Fibroblast of pulmonary artery (primary cell): Measurements from ENCODE around the gene SLC25A11.
A peak's percentile ranks its signal among the peaks of the same experiment; 100 is the strongest.

Source experiments
- DNase-seq: peaks from one replicate; pipeline ENCODE4 v3.0.0-alpha.2; 2010; ENCODE audit warnings: low read depth
- H3K4me3 ChIP-seq: replicated peaks from 2 replicates; pipeline ENCODE4 v1.5.1; 2011; ENCODE audit warnings: low read depth, mild to moderate bottlenecking, control low read depth, low read length, moderate library complexity
- TF ChIP-seq, protein P1 (sequence below): IDR thresholded peaks from 2 replicates; pipeline ENCODE4 v1.5.1; 2011; ENCODE audit warnings: mild to moderate bottlenecking, control low read depth, low read length, inconsistent platforms; ENCODE audit errors: missing control alignments

SLC25A11 gene

DNA sequence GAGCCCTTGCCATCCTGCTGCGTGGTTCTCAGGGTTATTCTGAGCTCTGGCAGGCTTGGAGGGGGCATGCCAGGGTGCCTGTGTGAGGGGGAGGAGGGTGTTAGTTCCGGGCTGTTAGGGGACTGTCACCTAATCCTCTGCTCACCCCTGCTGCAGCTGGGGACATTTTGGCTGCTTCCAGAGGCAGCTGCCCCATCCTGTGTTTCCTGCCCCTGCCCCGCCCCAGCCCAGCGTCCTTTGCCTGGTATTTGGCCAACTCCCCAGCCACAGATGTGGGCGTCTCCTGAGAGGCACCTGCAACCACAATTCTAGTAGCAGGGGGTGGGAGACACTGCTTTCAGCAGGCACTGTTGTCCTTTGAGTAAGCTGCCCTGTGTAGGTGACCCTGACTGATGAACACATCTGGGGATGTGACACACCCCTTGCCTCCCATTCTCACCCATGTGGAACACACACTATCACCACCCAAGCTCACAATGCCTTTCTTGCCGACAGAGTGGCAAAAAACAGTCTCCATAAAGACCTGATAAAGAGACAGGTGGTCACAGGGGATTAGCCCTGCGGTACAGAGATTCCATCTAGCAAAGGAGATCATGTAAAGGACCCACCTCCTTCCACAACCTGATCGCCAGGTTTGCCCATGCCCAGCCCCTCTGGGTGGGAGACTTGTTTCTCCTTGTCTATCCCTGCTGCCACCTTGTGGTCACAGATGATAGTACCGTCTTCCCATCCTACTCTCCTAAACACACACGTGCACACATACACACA, 36.6 kb downstream of the SLC25A11 start, which contains the start of gene CHRNE:
TSS of gene CHRNE (minus strand) at position 48 of the 768 bp plus-strand sequence. CDS start at position 13, 35 bp downstream.
- peak; percentile 84 for DNase-seq
- TF ChIP-seq, protein P1, sequence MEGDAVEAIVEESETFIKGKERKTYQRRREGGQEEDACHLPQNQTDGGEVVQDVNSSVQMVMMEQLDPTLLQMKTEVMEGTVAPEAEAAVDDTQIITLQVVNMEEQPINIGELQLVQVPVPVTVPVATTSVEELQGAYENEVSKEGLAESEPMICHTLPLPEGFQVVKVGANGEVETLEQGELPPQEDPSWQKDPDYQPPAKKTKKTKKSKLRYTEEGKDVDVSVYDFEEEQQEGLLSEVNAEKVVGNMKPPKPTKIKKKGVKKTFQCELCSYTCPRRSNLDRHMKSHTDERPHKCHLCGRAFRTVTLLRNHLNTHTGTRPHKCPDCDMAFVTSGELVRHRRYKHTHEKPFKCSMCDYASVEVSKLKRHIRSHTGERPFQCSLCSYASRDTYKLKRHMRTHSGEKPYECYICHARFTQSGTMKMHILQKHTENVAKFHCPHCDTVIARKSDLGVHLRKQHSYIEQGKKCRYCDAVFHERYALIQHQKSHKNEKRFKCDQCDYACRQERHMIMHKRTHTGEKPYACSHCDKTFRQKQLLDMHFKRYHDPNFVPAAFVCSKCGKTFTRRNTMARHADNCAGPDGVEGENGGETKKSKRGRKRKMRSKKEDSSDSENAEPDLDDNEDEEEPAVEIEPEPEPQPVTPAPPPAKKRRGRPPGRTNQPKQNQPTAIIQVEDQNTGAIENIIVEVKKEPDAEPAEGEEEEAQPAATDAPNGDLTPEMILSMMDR = peak; percentile 86
- no peak within 1 kb of the TSS for H3K4me3 ChIP-seq

DNA sequence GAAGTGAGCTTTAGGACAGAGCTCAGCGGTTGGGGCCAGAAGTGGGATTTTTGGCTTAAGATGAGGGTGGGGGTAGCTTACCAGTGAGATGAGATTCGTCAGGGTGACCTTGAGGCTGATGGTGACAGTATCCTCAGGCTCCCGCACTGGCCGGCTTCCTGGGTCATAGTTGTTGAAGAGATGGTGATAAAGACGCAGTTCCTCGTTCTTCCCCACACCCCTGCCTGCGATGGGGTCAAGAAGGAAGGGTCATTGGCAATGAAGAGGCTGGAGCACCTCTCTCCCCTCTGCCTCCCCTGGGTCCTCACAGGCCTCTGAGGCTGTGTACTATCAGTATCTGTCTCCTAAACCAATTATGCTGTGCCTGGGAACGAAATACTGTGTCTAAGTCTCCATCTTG, 37.3 kb downstream of the SLC25A11 start:
- no peak for DNase-seq
- no peak overlapping the region for H3K4me3 ChIP-seq
- TF ChIP-seq, protein P1 = no peak

DNA sequence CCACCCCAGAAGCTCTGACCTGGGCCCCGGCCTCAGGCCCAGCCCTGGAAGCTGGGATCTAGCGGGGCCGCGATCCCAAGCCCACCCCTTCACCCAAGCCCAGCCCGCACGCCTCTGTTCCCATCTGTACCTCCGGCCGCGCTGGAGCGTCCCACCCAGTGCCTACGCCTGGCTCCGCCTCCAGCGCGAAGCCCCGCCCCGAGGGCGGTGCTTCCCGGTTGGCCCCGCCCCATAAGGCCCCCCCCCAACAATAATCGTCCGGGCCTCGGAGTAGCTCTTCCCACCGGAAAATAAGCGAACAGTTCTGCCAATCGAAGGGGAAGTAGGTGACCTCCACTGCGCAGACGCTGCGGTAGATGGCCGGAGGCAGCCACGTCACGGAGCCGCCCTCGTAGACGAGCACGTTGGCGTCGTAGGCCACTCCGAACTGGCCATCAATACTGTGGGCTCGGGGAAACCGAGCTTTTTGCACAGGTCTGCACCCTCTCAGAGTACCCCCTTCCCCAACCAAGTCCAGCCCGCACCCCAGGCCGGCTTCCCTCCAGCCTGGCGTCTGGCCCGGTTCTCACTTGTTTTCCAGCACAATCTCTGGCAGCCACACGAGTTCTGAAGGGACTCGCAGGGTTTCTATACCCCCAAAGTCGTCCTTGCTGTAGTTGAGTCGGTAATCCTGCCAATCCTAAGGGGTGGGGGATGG, 38.0 kb downstream of the SLC25A11 start:
- H3K4me3 ChIP-seq = no peak overlapping the region

DNA sequence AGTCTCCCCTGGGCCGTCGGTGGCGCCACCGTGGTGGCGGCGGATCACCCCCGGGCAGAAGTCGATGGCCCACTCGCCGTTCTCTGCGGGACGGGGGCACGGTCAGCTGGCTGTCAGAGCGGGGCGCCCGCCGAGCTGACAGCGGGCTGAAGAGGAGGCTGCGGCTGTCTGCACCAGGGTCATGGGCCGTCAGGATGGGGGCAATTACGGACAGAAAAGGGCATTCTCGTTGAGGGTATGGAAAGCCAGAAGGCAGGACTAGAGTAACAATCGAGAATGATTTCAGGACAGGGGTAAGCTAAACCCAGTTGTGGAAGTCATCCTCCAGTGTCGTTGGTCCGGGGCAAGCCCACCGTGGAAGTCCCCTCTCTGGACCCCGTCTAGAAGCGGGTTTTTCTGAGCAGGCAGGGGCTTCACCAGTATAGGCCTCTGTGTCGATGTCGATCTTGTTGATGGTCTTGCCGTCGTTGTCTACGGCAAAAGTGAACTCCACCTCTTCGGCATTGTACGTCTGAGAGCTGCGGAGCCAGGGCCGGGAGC, 38.7 kb downstream of the SLC25A11 start:
- H3K4me3 ChIP-seq = no peak overlapping the region
- DNase-seq = no peak
- TF ChIP-seq, protein P1 = no peak

More for the DNA sequence above, 38.0 kb downstream of the SLC25A11 start:
- TF ChIP-seq, protein P1 = no peak
- DNase-seq = no peak

DNA sequence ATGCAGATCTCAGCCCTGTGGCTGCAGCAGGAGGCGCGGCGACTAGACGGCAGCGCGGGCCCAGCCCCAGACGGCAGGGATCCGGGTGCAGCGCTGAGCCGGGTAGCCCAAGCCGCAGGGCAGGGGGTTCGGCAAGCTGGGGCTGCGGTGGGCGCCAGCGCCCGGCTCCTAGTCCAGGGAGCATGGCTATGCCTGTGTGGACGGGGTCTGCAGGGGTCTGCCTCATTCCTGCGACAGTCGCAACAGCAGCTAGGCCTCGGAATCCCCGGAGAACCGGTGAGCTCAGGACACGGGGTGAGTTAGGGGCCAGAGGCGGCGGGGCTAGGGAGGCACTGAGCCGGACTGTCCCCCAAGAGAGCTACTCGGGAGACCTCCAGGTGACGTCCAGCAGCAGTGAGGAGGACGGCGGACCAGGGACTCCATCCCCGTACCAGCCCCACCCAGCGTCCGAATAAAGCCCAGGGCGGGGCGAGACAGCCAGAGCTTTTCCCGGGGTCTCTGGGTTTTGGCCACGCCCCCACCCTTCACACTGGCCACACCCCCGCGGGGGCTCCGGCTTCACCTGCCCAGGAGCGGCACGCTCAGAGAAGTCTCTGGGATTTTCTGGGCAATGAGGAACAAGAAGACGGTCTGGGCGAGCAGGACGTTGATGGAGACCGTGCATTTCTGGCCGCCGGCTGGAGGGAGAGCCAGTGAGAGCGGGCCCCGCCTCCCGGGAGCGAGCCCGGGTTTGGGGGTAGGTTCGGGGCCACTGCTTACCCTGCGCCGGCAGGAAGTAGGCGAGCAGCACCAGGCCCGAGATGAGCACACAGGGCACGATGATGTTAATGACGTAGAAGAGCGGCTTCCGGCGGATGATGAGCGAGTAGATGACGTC, 39.4 kb downstream of the SLC25A11 start:
- DNase-seq = no peak
- H3K4me3 ChIP-seq = no peak overlapping the region
- TF ChIP-seq, protein P1 = no peak
